GM18858 (cell line): ENCODE results near the gene HDC.

Experiments used
- ATAC-seq: cut with Tn5 transposase; IDR thresholded peaks from one replicate; pipeline ENCODE4 v1.9.1; 2021; ENCODE audit not compliant: unreplicated experiment

HDC gene

GRCh38 chr15:50227076-50227475 is 38.5 kb downstream of the HDC start:
- ATAC-seq = no peak

- no peak for ATAC-seq
Observed at GRCh38 chr15:50225938-50226337, 39.6 kb downstream of the HDC start.

- ATAC-seq = no peak
Observed at GRCh38 chr15:50225057-50225456, 40.5 kb downstream of the HDC start.

GRCh38 chr15:50224606-50225005 is 40.9 kb downstream of the HDC start:
- ATAC-seq = no peak

GRCh38 chr15:50222181-50222580 is 43.3 kb downstream of the HDC start:
- ATAC-seq = no peak

GRCh38 chr15:50219820-50220219 is 45.7 kb downstream of the HDC start:
- no peak for ATAC-seq

- ATAC-seq = no peak
Observed at GRCh38 chr15:50218691-50219090, 46.8 kb downstream of the HDC start.

GRCh38 chr15:50218291-50218690 is 47.2 kb downstream of the HDC start:
- no peak for ATAC-seq

GRCh38 chr15:50210462-50211157 is 54.9 kb downstream of the HDC start:
- ATAC-seq = no peak

- ATAC-seq = no peak
Observed at GRCh38 chr15:50209809-50210208, 55.7 kb downstream of the HDC start.

GRCh38 chr15:50206020-50206419 is 59.5 kb downstream of the HDC start:
- no peak for ATAC-seq

GRCh38 chr15:50202003-50202402 is 63.5 kb downstream of the HDC start:
- no peak for ATAC-seq

GRCh38 chr15:50192926-50193620 is 72.5 kb downstream of the HDC start:
- no peak for ATAC-seq

GRCh38 chr15:50192164-50192563 is 73.4 kb downstream of the HDC start:
- no peak for ATAC-seq
